ENCODE results near the gene SDHAF2. TPM values are rescaled to one million over a fixed set of nuclear protein-coding genes. Genes with fewer than 3 reads are reported as not detected.

SDHAF2 gene
- total RNA-seq, 2 donors from 2014 or later: 36.6 to 40.7 TPM

- Mint-ChIP-seq H3K4me1 (ENCODE audit: low read depth) (no peaks in the 10 kb centered on the region), H3K4me3 (no peak overlapping the region), H3K36me3 (ENCODE audit: insufficient read depth in 2 of 2) (no peaks in the 10 kb centered on the region), H3K27ac (no peak overlapping the region), H3K9me3 (no peaks in the 10 kb centered on the region), H3K27me3 (ENCODE audit: low read depth) (no peaks in the 10 kb centered on the region)
- DNase-seq: no peak
- no peak for ATAC-seq (replicated peaks in 1 of 2)
Measured at GRCh38 chr11:61484541-61484940, 54.6 kb downstream of the SDHAF2 start.

DNA sequence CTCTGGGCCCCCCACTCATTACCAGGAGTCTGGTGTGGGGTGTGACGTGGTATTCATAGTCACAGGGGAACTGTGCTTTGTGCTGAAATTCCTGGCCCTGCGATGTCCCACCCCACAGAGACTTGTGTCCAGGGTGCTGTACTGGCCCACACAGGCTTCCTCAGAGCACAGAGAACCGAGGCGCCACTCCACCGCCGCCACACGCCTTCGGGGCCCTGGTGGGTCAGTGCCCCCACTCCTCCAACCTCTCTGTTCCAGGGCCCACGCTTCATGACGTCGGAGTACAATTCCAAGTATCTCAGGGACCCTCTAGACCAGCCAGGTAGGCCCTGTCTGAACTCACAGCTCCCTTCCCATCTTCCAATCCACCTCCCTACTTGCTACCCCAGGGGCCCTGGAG, 55.2 kb downstream of the SDHAF2 start:
- no peaks in the 10 kb centered on the region for H3K36me3 Mint-ChIP-seq (ENCODE audit: insufficient read depth in 2 of 2)
- H3K27me3 Mint-ChIP-seq (ENCODE audit: low read depth): no peaks in the 10 kb centered on the region
- no peaks in the 10 kb centered on the region for H3K9me3 Mint-ChIP-seq
- H3K4me3 Mint-ChIP-seq: no peak overlapping the region
- no peak overlapping the region for H3K27ac Mint-ChIP-seq
- DNase-seq (no peak), ATAC-seq (replicated peaks in 1 of 2) (no peak)
- H3K4me1 Mint-ChIP-seq (ENCODE audit: low read depth): no peaks in the 10 kb centered on the region

DNA sequence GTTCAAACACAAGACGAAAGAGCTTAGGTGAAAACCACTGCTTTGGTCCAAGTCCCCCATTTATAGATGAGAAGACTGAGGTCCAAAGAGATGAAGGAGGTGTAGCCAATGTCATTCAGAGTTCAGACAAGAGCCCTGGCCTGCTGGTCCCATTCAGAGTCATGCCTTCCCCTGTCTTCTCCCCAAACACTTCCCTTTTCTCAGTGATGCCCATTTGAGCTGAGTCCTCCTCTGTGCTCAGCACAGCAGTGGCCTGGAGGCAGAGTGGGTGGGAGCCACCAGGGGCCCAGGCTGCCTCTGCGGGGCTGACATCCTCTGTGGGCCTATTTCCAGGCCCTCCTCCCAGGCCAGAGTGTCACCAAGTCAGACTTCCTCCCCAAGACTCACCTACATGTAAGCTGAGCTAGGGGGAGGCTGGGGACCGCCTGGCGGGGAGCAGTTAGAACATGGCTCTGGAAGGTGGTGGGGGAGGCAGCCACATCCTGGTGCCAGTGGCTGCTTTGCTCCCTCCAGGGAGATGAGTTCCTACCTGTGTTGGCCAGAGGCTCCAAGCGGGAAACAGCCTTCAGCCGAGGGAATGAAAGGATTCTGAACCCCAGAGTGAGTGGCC, 56.2 kb downstream of the SDHAF2 start:
- no peaks in the 10 kb centered on the region for H3K27me3 Mint-ChIP-seq (ENCODE audit: low read depth)
- ATAC-seq (replicated peaks in 1 of 2) (no peak), DNase-seq (no peak)
- H3K36me3 Mint-ChIP-seq (ENCODE audit: insufficient read depth in 2 of 2): no peaks in the 10 kb centered on the region
- no peaks in the 10 kb centered on the region for H3K9me3 Mint-ChIP-seq
- no peaks in the 10 kb centered on the region for H3K4me1 Mint-ChIP-seq (ENCODE audit: low read depth)
- H3K27ac Mint-ChIP-seq: no peak overlapping the region
- H3K4me3 Mint-ChIP-seq: no peak overlapping the region

DNA sequence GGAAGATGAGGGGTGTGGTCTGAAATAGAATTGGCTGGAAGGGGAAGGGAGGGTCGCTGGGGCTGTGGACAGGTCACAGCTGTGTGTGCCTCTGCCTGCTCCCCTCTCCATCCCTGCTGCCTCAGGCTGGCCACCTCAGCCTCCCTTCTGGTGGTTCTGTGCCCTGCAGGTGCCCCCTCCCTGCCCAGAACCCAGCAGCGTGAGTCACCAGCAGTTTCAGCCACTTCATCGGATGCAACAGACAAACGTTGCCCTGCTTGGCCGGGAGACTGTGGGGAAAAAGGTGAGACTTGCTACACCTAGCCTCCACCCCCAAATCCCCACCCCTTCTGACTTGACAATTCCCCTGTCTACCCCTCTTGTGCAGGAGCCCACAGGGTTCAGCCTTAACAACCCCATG, 56.9 kb downstream of the SDHAF2 start:
- no peaks in the 10 kb centered on the region for H3K36me3 Mint-ChIP-seq (ENCODE audit: insufficient read depth in 2 of 2)
- DNase-seq (no peak), ATAC-seq (replicated peaks in 1 of 2) (no peak)
- no peaks in the 10 kb centered on the region for H3K27me3 Mint-ChIP-seq (ENCODE audit: low read depth)
- no peaks in the 10 kb centered on the region for H3K9me3 Mint-ChIP-seq
- no peak overlapping the region for H3K4me3 Mint-ChIP-seq
- H3K4me1 Mint-ChIP-seq (ENCODE audit: low read depth): no peaks in the 10 kb centered on the region
- no peak overlapping the region for H3K27ac Mint-ChIP-seq

- Mint-ChIP-seq H3K36me3 (ENCODE audit: insufficient read depth in 2 of 2) (no peaks in the 10 kb centered on the region), H3K9me3 (no peaks in the 10 kb centered on the region), H3K4me1 (ENCODE audit: low read depth) (no peaks in the 10 kb centered on the region), H3K4me3 (no peak overlapping the region), H3K27me3 (ENCODE audit: low read depth) (no peaks in the 10 kb centered on the region), H3K27ac (no peak overlapping the region)
- DNase-seq: no peak
- no peak for ATAC-seq (replicated peaks in 1 of 2)
Measured at GRCh38 chr11:61487342-61488025, 57.6 kb downstream of the SDHAF2 start.

DNA sequence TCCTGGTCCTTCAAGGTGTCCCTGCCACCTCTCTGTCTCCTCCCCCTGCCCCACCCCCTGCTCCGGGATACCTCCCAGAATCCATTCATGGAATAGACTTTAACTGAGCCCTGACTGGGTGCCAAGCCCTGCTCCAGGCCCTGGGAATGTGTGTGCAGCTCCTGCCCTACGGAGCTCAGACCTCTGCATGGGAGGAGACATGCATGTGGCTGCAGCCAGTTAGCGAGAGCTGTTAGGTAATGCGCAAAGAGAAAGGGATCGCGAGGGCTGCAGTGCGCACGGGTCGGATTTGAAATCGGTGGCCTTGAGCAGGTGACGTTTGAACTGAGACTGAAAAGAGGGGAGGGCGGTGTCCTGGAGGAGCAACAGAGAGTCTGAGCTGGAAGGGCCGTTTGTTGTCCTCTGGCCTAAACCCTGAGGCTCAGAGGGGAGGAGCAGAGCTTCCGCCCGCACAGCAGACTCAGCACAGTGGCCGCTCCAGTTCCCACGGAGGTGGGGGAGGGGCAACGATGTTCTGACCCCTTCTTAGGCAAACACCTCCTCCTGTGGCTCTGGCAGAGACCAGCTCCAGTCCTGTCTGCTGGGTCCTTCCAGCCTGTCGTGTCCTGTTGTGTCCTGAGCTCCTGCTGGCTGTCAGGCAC, 58.8 kb downstream of the SDHAF2 start:
- H3K4me1 Mint-ChIP-seq (ENCODE audit: low read depth): no peaks in the 10 kb centered on the region
- H3K36me3 Mint-ChIP-seq (ENCODE audit: insufficient read depth in 2 of 2): no peaks in the 10 kb centered on the region
- H3K9me3 Mint-ChIP-seq: no peaks in the 10 kb centered on the region
- H3K27ac Mint-ChIP-seq: no peak overlapping the region
- H3K4me3 Mint-ChIP-seq: no peak overlapping the region
- DNase-seq (no peak), ATAC-seq (replicated peaks in 1 of 2) (no peak)
- H3K27me3 Mint-ChIP-seq (ENCODE audit: low read depth): no peaks in the 10 kb centered on the region

- no peaks in the 10 kb centered on the region for H3K4me1 Mint-ChIP-seq (ENCODE audit: low read depth)
- ATAC-seq (replicated peaks in 1 of 2) (no peak), DNase-seq (no peak)
- no peak overlapping the region for H3K27ac Mint-ChIP-seq
- H3K4me3 Mint-ChIP-seq: no peak overlapping the region
- no peaks in the 10 kb centered on the region for H3K27me3 Mint-ChIP-seq (ENCODE audit: low read depth)
- no peaks in the 10 kb centered on the region for H3K36me3 Mint-ChIP-seq (ENCODE audit: insufficient read depth in 2 of 2)
- H3K9me3 Mint-ChIP-seq: no peaks in the 10 kb centered on the region
Measured at GRCh38 chr11:61489833-61490721, 60.2 kb downstream of the SDHAF2 start.

DNA sequence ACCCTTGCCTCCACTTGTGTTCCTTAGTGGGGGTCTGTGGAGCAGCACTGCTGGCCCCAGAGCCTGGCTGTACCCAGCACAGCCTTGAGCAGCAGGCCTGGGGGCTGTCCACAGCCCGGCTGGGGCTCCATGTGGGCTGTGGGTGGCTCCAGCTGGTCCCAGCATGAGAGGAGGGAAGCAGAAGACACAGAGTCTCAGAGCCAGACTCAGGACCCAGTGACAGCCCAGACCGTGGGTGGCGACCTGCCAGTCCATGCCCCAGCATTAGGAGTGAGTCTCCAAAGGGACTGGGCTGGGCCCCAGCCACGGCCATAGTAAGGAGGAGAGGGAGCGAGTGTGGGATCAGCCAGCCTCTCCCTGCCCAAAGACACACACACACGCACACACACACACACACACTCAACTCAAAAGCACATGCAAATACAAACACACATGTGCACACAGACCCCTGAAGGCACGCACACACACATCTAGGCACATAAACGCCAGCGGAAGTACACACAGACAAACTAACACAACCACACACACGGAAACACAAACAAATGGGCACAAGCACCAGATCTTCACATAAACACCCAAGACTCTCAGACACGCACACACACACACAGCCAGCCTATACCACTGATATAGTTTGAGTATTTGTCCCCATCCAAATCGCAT, 61.9 kb downstream of the SDHAF2 start:
- Mint-ChIP-seq H3K9me3 (no peaks in the 10 kb centered on the region), H3K4me3 (no peak overlapping the region), H3K36me3 (ENCODE audit: insufficient read depth in 2 of 2) (no peaks in the 10 kb centered on the region), H3K4me1 (ENCODE audit: low read depth) (no peaks in the 10 kb centered on the region), H3K27me3 (ENCODE audit: low read depth) (no peaks in the 10 kb centered on the region), H3K27ac (no peak overlapping the region)
- DNase-seq (no peak), ATAC-seq (replicated peaks in 1 of 2) (no peak)

- no peaks in the 10 kb centered on the region for H3K27me3 Mint-ChIP-seq (ENCODE audit: low read depth)
- no peaks in the 10 kb centered on the region for H3K36me3 Mint-ChIP-seq (ENCODE audit: insufficient read depth in 2 of 2)
- DNase-seq (no peak), ATAC-seq (replicated peaks in 1 of 2) (no peak)
- H3K4me1 Mint-ChIP-seq (ENCODE audit: low read depth): no peaks in the 10 kb centered on the region
- no peak overlapping the region for H3K4me3 Mint-ChIP-seq
- H3K27ac Mint-ChIP-seq: no peak overlapping the region
- H3K9me3 Mint-ChIP-seq: no peaks in the 10 kb centered on the region
Measured at GRCh38 chr11:61494381-61494961, 64.5 kb downstream of the SDHAF2 start.

DNA sequence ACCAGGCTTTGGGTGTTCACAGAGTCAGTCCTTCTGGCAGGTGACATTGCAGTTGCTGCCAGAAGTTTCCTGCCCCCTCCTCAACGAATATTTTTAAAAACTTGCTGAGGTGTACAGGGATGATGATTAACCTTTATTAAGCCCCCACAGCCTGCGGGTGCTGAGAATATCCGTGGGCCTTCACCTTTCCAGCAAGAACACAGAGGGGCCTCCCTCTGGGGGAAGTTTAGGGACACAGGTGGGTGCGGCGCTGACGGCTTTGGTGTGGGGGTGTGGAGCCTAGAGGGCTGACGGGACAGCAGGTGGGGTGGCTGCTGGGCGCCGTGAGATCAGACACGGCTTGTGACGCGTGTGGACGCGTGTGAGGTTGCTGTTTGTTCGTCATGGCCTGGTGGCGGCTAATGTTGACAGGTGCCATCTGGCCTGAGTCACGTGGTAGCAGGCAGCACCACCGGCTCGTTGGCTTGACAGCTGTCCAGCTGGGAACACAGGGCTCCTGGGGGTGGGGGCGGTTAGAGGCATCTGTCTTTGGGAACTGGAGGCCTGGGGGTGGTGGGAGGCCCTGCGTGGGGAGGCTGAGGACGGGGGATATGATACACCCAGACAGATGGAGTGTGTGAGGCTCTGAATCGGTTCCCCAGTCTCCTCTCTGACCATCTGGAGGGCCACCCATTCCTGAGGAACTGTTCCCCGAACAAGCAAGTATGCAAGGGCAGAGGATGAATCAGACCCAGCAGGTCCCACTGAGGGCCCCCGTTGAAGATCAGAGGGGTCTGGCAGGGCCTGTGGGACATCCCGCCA, 66.1 kb downstream of the SDHAF2 start:
- no peaks in the 10 kb centered on the region for H3K9me3 Mint-ChIP-seq
- DNase-seq (no peak), ATAC-seq (replicated peaks in 1 of 2) (no peak)
- H3K27me3 Mint-ChIP-seq (ENCODE audit: low read depth): no peaks in the 10 kb centered on the region
- no peaks in the 10 kb centered on the region for H3K36me3 Mint-ChIP-seq (ENCODE audit: insufficient read depth in 2 of 2)
- H3K4me3 Mint-ChIP-seq: no peak overlapping the region
- no peaks in the 10 kb centered on the region for H3K4me1 Mint-ChIP-seq (ENCODE audit: low read depth)
- H3K27ac Mint-ChIP-seq: no peak overlapping the region

Measured in activated T-cell treated with anti-CD3 and anti-CD28 coated beads, Interleukin-2, amount 50 U/mL, for 72 hours (primary cell).